ENCODE results near the gene OR4C46.

The OR4C46 gene

GRCh38 chr11:54558407-54558806 is 45.4 kb downstream of the OR4C46 start:
- TF ChIP-seq CTCF (IDR thresholded peaks at IDR 0.05; ENCODE audit: borderline replicate concordance, extremely low read depth, low read length, poor library complexity, severe bottlenecking) (no peak), EZH2 (IDR thresholded peaks at IDR 0.05; ENCODE audit: borderline replicate concordance, low read depth, low read length, severe bottlenecking) (no peak)
- H3K79me2 ChIP-seq (ENCODE audit: insufficient read depth, low read length): no peaks in the 10 kb centered on the region
- DNase-seq (no peak), ATAC-seq (ENCODE audit: insufficient read depth, low read depth) (no peak)
- no peaks in the 10 kb centered on the region for H3K36me3 ChIP-seq (ENCODE audit: insufficient read depth, low read length)
- no peak overlapping the region for H2AFZ ChIP-seq (ENCODE audit: low read depth, low read length)
- H3K27me3 ChIP-seq (ENCODE audit: insufficient read depth, low read length, poor library complexity): no peaks in the 10 kb centered on the region
- H3K4me3 ChIP-seq (ENCODE audit: low read depth in 1 of 2, low read length in 2 of 2): no peak overlapping the region
- no peaks in the 10 kb centered on the region for H3K4me1 ChIP-seq (ENCODE audit: insufficient read depth, low read length)
- H3K9me3 ChIP-seq (ENCODE audit: insufficient read depth, low read length, severe bottlenecking): peaks cover 25% of the 10 kb centered on the region
- H4K20me1 ChIP-seq (ENCODE audit: insufficient read depth, low read length): no peaks in the 10 kb centered on the region
- H3K27ac ChIP-seq (ENCODE audit: low read length): no peak overlapping the region
- H3K9ac ChIP-seq (ENCODE audit: low read depth, low read length): no peak overlapping the region
- H3K4me2 ChIP-seq (ENCODE audit: insufficient read depth, low read length): no peak overlapping the region

Measured in DND-41 (cell line).